ENCODE results near the gene WFIKKN2.

GRCh38 chr17:50837286-50837979 is 2.0 kb downstream of the WFIKKN2 start:
- TF ChIP-seq EGR1 (IDR thresholded peaks at IDR 0.05): no peak
- TF ChIP-seq, protein P1, sequence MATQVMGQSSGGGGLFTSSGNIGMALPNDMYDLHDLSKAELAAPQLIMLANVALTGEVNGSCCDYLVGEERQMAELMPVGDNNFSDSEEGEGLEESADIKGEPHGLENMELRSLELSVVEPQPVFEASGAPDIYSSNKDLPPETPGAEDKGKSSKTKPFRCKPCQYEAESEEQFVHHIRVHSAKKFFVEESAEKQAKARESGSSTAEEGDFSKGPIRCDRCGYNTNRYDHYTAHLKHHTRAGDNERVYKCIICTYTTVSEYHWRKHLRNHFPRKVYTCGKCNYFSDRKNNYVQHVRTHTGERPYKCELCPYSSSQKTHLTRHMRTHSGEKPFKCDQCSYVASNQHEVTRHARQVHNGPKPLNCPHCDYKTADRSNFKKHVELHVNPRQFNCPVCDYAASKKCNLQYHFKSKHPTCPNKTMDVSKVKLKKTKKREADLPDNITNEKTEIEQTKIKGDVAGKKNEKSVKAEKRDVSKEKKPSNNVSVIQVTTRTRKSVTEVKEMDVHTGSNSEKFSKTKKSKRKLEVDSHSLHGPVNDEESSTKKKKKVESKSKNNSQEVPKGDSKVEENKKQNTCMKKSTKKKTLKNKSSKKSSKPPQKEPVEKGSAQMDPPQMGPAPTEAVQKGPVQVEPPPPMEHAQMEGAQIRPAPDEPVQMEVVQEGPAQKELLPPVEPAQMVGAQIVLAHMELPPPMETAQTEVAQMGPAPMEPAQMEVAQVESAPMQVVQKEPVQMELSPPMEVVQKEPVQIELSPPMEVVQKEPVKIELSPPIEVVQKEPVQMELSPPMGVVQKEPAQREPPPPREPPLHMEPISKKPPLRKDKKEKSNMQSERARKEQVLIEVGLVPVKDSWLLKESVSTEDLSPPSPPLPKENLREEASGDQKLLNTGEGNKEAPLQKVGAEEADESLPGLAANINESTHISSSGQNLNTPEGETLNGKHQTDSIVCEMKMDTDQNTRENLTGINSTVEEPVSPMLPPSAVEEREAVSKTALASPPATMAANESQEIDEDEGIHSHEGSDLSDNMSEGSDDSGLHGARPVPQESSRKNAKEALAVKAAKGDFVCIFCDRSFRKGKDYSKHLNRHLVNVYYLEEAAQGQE (IDR thresholded peaks at IDR 0.05; ENCODE audit: low read depth): no peak
- TF ChIP-seq FOXM1 (IDR thresholded peaks at IDR 0.05; ENCODE audit: borderline replicate concordance, low read depth): no peak
- no peak for TF ChIP-seq CEBPB (IDR thresholded peaks at IDR 0.05)
- TF ChIP-seq EP300 (IDR thresholded peaks at IDR 0.05; ENCODE audit: borderline replicate concordance): no peak
- no peak for TF ChIP-seq TCF12 (IDR thresholded peaks at IDR 0.05; ENCODE audit: low read depth)
- TF ChIP-seq CREB1 (IDR thresholded peaks at IDR 0.05; ENCODE audit: low read depth): no peak
- TF ChIP-seq NFIC (IDR thresholded peaks at IDR 0.05): no peak
